Epidermal melanocyte (primary cell): ENCODE measurements around the gene CNTNAP5.

Experiments used
- DNase-seq: peaks from one replicate; pipeline ENCODE4 v3.0.0; 2011; ENCODE audit warnings: low spot score; ENCODE audit not compliant: insufficient read length

CNTNAP5 gene

DNA sequence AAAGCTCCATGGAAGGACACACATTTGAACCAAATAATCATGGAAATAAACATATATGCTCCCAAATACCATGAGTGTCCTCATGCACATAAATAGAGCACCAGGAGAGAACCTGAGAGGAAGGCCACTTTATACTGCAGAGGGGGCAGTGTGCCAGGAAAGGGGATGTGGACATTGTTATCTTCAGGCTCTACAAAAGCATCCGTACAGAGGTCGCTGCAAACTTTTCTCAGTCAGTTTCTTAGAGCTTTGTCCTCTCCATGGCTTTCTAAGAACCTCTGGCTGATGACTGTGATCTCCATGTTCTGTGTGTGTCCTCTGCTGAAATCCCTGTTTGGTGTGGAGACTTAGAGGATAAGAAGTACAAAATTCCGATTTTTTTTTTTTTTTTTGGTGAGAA lies 515.7 kb downstream of the CNTNAP5 start:
- no peak for DNase-seq

GRCh38 chr2:124542932-124543640 lies 518.0 kb downstream of the CNTNAP5 start:
- DNase-seq: no peak

GRCh38 chr2:124547700-124548099 lies 522.6 kb downstream of the CNTNAP5 start:
- no peak for DNase-seq

GRCh38 chr2:124558277-124558905 lies 533.3 kb downstream of the CNTNAP5 start:
- DNase-seq: no peak

DNA sequence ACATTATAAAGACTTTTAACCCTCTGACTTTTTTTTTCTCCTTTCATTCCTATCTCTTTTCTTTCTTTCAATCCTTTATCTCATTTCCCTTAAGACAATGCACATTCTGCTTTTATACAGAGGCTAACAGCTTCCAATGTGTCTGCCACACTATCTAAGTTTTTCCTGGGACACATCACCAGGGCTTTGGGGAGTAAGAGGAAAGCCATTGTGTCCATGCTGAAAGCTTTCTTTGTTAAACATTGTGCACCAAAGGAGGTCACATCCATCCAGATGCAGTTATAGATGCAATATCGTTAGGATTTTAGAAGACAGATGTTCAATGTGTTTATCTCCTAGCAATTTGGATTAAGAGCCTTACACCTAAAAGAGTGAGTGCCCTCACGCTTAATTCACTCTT lies 534.1 kb downstream of the CNTNAP5 start:
- DNase-seq: no peak

DNA sequence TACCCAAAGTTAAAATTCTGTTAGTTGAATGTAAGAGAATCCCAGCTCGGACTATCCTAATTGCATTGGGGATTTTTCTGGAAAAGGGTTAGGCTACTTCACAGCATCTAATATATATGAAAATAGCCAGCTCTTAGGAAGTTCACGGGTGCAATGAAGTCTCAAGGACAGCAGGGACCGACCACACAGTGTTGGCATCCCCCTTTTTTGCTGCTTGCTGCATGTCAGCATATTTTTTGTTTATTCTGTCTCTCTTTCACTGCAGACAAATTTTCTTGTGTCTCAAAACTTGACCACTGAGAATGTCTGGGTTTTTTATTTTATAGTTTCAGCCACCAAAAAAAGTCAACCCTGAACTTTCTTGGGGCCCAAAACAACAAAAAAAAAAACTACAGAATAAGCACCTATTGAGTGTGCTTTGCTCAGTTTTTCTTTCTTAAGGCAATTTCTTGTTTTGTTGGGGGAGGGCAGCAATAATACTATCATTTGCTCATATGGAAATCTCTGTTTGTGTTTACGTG lies 535.6 kb downstream of the CNTNAP5 start:
- no peak for DNase-seq

- no peak for DNase-seq
These were observed 536.4 kb downstream of the CNTNAP5 start for GRCh38 chr2:124561486-124561885.

- DNase-seq: no peak
These were observed 538.3 kb downstream of the CNTNAP5 start for GRCh38 chr2:124563426-124563825.

- DNase-seq: no peak
These were observed 541.5 kb downstream of the CNTNAP5 start for GRCh38 chr2:124566518-124566970.

DNA sequence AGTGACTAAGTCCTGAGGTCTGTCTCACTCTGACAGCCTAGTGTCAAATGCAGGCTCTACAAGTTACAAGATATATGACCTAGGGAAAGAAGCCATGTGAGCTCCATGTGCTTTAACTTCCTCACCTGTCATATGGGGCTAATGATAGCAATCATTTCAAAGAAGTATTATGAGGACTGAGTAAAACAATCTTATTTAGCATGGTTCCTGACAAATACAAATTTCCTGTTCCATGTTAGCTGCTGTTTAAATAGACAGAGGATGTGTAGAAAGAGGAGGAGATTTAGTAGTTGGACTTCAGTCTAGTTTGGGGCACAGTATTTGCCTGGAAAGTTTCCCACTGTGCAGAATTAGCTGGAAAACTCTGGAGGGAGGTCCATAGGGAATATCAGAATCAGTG lies 545.8 kb downstream of the CNTNAP5 start:
- no peak for DNase-seq

- DNase-seq: no peak
These were observed 546.7 kb downstream of the CNTNAP5 start for GRCh38 chr2:124571836-124572235.

DNA sequence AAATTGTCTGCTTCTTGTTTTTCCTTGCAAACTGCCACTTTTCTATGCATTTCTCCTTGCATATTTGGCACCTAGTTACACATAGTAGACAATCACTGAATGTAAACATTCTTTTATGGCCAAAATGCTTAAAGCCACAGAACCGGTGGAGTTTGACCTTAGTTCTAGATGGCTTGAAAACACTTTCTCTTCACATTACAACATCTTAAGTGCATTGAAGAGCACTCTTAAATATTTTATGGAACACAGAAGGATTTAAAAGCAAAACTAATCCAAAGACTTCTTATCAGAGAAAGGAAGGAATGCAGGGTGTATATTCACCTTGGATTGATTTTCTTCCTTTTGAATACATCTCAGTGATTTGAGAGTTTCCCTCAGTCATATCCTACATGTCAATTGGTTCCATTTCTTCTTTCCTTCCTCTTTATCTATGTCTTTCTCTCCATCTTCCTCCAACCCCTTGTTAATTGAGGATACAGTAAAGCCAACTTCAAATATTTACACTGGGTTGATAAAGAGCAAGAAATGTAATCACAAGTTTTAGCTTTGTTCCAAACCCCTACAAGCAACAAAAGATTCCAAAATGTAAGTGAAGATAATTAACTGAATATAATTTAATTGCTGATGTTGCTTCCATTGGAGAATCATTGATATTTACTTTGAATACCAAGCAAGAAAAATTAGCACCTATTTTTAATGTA lies 548.0 kb downstream of the CNTNAP5 start:
- DNase-seq: no peak

DNA sequence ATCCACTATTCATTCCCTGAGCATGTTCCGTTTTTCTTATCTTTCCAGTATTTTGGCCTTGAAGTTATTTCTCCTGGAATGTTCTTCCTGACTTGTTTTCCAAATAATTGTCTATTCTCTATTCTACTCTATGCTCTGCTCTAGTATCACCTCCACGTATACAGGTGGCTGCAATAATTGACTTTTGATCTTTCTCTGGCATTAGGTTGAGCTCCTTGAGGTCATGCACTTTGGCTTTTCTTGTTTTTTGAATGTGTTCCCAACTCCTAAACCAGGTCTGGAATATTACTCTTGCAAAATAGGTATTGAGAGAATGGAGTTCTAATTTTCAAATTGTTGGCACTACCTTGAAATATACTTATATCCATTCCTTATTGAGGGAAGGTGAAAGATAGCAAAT lies 550.4 kb downstream of the CNTNAP5 start:
- no peak for DNase-seq

DNA sequence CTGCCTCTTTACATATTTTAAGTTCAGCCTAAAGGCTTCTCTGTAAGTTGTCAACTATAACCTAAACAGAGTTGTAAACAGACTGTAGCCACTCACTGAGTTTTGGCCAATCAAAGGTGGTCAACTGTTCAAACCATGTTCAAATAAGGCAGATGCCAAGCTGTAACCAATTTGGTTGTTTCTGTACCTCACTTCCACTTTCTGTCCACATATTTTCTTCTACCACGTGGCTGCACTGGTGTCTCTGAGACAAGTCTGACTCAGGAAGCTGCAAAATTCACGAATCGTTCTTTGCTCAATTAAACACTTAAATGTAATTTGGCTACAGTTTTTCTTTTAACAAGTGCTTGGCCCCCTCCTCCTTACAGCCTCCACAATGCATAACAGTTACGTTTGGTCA lies 555.2 kb downstream of the CNTNAP5 start:
- DNase-seq: no peak

GRCh38 chr2:124582387-124582786 lies 557.3 kb downstream of the CNTNAP5 start:
- no peak for DNase-seq

- DNase-seq: no peak
These were observed 559.5 kb downstream of the CNTNAP5 start for GRCh38 chr2:124584615-124585014.

- no peak for DNase-seq
These were observed 560.2 kb downstream of the CNTNAP5 start for GRCh38 chr2:124585277-124585676.

GRCh38 chr2:124586210-124586609 lies 561.1 kb downstream of the CNTNAP5 start:
- DNase-seq: no peak

- no peak for DNase-seq
These were observed 561.7 kb downstream of the CNTNAP5 start for GRCh38 chr2:124586835-124587234.

GRCh38 chr2:124589971-124590370 lies 564.9 kb downstream of the CNTNAP5 start:
- DNase-seq: no peak

GRCh38 chr2:124602759-124603158 lies 577.7 kb downstream of the CNTNAP5 start:
- no peak for DNase-seq

- no peak for DNase-seq
These were observed 579.9 kb downstream of the CNTNAP5 start for GRCh38 chr2:124604940-124605339.
